NCI-H524 (cell line): ENCODE data around the gene SIRT6.
"Not testable (repeated sequence)": the region's sequence is repeated elsewhere in the genome, so short reads cannot be mapped to it uniquely, and the experiment has no call there.

Experiments
- DNase-seq, 2 experiments: peaks; one replicate each; lab custom pipeline; 2025; lab: John Stamatoyannopoulos, UW

SIRT6 gene

DNA sequence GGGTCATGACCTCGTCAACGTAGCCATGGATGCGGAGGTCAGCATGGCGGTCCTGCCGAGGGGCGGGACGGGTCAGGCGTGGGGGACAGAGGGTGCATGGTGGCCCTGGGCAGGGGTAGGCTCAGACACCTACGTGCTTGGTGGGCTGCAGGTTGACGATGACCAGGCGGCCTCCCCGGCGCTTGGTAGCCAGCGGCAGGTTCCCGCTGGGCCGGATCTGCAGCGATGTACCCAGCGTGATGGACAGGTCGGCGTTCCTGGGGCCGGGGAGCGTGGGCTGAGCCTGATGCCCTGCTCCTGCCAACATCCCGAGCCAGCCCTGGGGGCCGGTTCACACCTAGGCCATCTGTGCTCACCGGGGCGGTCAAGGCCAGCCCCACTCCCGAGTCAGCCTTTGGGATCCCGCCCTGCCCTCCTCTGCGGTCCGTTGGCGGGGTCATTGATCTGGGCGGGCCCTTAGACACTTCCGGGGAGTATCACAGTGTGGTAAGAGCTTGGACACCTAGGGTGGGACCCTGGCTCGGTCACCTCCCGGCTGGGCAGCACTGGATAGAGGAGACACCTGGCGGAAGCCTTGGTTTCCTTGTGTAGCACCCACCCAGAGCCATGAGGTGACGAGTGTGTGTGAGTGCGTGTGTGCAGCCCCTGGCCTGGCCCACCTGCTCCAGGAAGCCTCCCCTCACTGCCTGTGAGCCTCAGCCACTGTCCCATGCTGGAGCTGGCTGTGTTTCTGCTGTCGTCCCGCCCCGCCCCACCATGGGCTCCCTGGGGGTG is 7.3 kb downstream of the SIRT6 start:
- DNase-seq: no peak

DNA sequence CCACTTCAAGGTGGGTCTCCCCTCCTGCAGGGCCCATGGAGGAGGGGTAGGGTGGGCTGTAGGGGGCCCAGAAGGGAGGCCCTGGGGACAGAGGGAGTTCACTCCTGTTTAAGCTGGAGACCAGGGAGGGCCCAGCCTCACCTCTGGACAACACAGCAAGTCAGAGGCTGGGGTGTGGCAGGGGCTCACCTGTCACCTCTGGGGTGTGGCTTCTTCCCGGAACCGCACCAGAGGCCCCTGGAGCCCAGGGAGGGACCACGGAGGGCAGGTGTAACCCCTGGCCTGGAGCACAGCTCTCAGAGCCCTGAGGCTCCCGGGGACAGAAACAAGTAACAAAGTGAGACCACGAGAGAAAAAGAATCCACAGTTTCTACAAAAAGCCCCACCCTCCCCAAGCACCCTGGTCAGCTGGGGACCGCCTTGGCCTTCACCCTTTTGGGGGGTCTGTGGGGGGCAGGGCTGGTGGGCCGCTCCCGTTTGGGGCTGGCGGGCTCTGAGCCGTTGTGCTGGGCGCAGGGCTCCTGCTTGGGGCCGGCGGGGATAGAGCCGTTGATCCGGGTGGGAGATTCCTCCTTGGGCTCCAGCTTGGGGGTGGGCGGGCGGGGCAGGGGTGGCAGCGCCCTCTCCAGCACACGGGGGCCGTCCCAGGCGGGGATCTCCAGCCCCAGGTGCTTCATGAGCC is 8.0 kb downstream of the SIRT6 start:
- no peak for DNase-seq

GRCh38 chr19:4173479-4174212 is 8.7 kb downstream of the SIRT6 start:
- DNase-seq: peak in 1 of 2 experiments; percentile 34

- DNase-seq: peak; percentile 32 to 63
Observed at GRCh38 chr19:4172861-4173473, 9.4 kb downstream of the SIRT6 start.

- DNase-seq: no peak
Observed at GRCh38 chr19:4171676-4172075, 10.7 kb downstream of the SIRT6 start.

DNA sequence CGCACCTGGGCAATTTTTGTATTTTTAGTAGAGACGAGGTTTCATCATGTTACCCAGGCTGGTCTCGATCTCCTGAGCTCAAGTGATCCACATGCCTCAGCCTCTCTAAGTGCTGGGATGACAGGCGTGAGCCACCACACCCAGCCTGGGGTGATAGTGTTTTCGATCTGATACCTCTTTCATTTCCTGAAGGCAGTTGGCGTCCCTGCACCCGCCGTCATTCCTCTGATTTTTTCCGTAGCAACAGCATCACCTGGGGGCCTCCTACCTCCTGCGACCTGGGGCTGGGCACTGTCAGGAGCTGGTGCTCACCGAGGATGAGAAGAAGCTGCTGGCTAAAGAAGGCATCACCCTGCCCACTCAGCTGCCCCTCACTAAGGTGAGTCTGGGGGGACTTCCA is 18.1 kb downstream of the SIRT6 start:
- DNase-seq: no peak

- DNase-seq: no peak
Observed at GRCh38 chr19:4161415-4162077, 20.8 kb downstream of the SIRT6 start.

- DNase-seq: not testable (repeated sequence)
Observed at GRCh38 chr19:4157971-4158370, 24.4 kb downstream of the SIRT6 start.

DNA sequence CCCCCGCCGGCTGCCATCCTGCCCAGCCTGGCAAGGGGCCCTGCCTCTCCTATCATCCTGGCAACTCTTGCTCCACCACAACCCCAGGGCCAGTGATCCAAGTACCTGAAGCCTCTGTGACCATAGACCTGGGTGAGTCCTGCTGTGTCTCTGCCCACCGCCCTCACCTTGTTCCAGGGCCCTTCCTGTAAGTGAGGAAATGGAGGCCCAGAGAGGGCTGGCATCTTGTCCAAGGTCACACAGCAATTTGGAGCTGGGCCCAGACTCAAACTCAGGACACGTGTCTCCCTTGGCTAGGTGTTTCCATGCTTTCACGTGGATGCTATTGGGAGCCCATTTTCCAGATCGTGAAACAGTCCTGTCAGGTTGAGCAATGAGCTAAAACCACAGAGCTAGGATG is 25.2 kb downstream of the SIRT6 start:
- no peak for DNase-seq

DNA sequence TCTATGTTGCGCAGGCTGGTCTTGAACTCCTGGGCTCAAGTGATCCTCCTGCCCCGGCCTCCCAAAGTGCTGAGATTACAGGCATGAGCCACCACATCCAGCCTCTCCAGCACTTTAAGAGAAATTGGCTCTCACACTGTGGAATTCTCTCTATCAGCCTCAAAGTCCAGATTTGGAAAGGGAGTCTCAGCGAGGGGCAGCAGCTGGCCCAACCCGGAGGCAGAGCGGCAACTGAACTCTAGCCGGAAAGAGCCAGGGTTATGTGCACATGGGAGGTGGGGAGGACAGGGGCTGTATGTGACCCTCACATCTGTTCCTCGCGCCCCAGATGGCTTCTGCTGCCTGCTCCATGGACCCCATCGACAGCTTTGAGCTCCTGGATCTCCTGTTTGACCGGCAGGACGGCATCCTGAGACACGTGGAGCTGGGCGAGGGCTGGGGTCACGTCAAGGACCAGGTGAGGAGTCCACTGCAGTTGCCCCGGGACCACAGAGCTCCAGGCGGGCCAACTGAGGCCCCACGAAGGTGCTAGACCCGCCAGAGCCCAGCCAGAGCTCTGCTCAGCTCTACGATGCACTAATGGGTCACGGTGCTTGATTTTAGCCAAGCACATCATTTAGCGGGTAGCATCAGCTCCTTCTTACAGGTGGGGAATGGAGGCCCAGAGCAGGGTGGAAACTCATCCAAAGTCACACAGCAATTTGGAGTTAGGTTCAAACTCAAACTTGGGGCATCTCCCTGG is 27.6 kb downstream of the SIRT6 start:
- peak in 1 of 2 experiments; percentile 33 for DNase-seq

DNA sequence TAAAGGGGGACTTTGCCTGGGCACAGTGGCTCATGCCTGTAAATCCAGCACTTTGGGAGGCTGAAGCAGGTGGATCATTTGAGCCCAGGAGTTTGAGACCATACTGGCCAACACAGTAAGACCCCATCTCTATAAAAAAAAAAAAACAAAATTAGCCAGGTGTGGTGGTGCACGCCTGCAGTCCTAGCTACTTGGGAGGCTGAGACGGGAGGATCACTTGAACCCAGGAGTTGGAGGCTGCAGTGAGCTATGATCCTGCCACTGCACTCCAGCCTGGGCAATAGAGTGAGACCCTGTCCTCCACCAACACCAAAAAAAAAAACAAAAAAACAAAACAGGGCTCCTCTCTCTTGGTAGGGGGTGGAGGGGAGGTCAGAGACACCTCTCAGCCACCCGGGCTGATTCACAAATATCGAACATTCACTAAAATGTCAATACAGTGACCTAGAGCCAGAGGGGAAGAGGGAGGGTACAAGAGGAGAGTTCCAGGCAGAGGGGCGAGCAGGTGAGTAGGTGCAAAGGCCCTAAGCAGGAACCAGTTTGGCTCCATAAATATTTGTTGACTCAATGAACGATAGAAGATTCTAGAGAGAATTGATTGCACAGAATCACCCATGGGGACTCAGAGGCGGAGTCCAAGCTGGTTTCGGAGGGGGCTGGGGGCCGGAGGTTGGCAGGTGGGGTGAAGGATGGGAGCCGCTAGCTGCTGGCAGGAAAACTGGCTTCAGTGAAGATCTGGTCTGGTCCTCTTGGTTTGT is 29.9 kb downstream of the SIRT6 start:
- no peak for DNase-seq

DNA sequence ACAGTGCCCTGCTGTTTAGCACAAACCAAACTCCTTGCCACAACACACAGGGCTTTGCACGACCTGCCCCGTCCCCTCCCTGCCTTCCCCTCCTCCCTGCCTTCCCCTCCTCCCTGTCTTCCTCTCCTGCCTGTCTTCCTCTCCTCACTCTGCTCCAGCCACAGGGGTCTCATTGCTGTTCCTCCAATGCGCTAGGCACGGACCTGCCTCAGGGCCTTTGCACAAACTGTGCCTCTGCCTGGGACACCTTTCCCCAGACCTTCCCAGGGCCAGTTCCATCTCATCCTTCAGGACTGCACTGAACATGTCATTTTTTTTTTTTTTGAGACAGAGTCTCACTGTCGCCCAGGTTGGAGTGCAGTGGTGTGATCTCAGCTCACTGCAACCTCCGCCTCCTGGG is 30.7 kb downstream of the SIRT6 start:
- no peak for DNase-seq

- no peak for DNase-seq
Observed at GRCh38 chr19:4149518-4150288, 32.7 kb downstream of the SIRT6 start.

DNA sequence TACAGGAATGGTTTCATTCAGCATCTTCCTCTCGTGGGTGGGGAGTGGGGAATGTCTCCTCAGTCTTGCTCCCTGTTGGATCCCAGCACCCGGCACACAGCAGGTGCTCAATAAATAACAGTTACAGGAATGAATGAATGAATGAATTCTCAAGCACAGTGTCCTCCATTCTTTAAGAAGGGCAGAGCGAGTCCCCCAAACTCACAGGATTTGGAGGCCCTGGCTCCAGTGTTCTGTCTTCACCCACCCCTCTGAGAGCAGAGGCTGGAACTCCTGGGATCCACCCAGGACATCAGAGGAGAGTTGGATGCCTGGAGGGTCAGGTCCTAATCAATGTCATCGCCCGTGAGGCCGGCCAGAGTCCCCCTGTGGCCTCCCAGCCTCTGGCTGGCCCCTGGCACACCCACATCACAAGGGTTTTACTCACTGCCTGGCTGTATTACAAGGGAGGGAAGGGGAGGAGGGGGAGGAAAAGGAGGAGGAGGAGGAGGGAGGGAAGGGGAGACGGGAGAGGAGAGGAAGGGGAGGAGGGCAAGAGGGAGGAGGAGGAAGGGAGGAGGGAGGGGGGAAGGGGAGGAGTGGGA is 37.6 kb downstream of the SIRT6 start:
- no peak for DNase-seq

GRCh38 chr19:4142916-4143315 is 39.4 kb downstream of the SIRT6 start:
- DNase-seq: not testable (repeated sequence)

GRCh38 chr19:4140237-4140711 is 42.1 kb downstream of the SIRT6 start:
- peak; percentile 52 to 76 for DNase-seq

- peak; percentile 50 to 78 for DNase-seq
Observed at GRCh38 chr19:4139614-4140236, 42.6 kb downstream of the SIRT6 start.

DNA sequence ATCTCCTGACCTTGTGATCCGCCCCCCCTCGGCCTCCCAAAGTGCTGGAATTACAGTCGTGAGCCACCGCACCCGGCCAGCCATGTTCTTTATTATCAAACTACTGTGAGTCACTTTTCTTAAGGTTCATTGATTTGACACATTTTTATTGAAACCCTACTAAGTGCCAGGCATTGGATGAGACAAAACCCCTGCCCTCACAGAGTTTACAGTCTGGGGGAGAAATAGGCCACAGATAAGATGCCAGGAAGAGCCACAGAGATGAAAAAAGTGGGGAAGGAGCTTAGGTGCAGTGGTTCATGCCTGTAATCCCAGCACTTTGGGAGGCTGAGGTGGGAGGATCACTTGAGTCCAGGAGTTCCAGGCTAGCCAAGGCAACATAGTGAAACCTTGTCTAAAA is 43.9 kb downstream of the SIRT6 start:
- DNase-seq: no peak

DNA sequence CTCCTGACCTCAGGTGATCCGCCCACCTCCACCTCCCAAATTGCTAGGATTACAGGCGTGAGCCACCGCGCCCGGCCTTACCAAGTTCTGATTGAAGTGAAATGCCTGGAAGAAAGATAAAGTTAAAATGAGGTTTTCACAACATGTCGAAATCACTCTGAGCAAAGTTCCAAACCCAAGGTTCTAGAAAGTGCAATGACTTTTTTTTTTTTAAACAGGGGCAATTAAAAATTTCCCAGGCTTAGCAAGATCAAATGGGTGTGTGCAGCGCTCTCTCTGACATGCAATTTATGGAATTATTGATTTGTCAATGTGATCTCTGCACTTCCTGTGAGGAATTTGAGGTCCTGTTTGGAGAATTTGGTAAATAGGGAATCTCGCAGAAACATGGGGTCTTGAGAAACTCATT is 45.7 kb downstream of the SIRT6 start:
- no peak for DNase-seq
